Keratinocyte (primary cell): ENCODE data around the gene LACC1. TPM values are rescaled to one million over a fixed set of nuclear protein-coding genes. Genes with fewer than 3 reads are reported as not detected.

Experiments used
- DNase-seq: peaks from one replicate; pipeline ENCODE4 v3.0.0-alpha.2; 2011; ENCODE audit warnings: low read depth, missing footprints, low spot score
- FAIRE-seq: peaks from 2 replicates; lab custom pipeline; 2011; peaks lifted over from hg19 to GRCh38; lab: Jason Lieb, UNC
- H2AFZ ChIP-seq: 2 replicates; pipeline ENCODE4 v1.6.0; 2012; ENCODE audit warnings: low read length, control low read depth, inconsistent platforms; ENCODE audit not compliant: control insufficient read depth
- H3K27ac ChIP-seq: 2 replicates; pipeline ENCODE4 v1.5.1; 2011; ENCODE audit warnings: low read length; ENCODE audit not compliant: control insufficient read depth, insufficient read depth
- H3K27me3 ChIP-seq: 3 replicates; pipeline ENCODE4 v1.6.0; 2011; ENCODE audit warnings: low read length; ENCODE audit not compliant: control insufficient read depth, insufficient read depth; ENCODE audit errors: extremely low read depth
- H3K36me3 ChIP-seq, 2 experiments: 2 replicates in 1 of 2; 3 replicates in 1 of 2; pipeline ENCODE4 v1.5.1; 2011; ENCODE audit warnings: low read length in 2 of 2, mild to moderate bottlenecking in 1 of 2; ENCODE audit not compliant: control insufficient read depth in 2 of 2, insufficient read depth in 2 of 2; ENCODE audit errors: extremely low read depth in 1 of 2
- H3K4me1 ChIP-seq: 3 replicates; pipeline ENCODE4 v1.5.1; 2011; ENCODE audit warnings: low read length; ENCODE audit not compliant: control insufficient read depth, insufficient read depth; ENCODE audit errors: extremely low read depth
- H3K4me2 ChIP-seq: 3 replicates; pipeline ENCODE4 v1.6.0; 2011; ENCODE audit warnings: low read depth, low read length; ENCODE audit not compliant: control insufficient read depth, insufficient read depth; ENCODE audit errors: extremely low read depth
- H3K4me3 ChIP-seq, 3 experiments: fragments of 200-600 bp in 1 of 3; sonication (generic) in 1 of 3; 2 replicates in 2 of 3; 3 replicates in 1 of 3; pipeline ENCODE4 v1.5.1; 2011 to 2016; ENCODE audit warnings: low read length in 3 of 3, mild to moderate bottlenecking in 3 of 3, control low read depth in 2 of 3, inconsistent platforms in 1 of 3, low read depth in 1 of 3, mixed read lengths in 1 of 3, mixed run types in 1 of 3, moderate library complexity in 1 of 3; ENCODE audit not compliant: control insufficient read depth in 2 of 3, insufficient read depth in 2 of 3; ENCODE audit errors: extremely low read depth in 1 of 3
- H3K79me2 ChIP-seq: 2 replicates; pipeline ENCODE4 v1.6.0; 2012; ENCODE audit warnings: low read length; ENCODE audit not compliant: control insufficient read depth, insufficient read depth
- H3K9ac ChIP-seq: 3 replicates; pipeline ENCODE4 v1.6.0; 2011; ENCODE audit warnings: low read length; ENCODE audit not compliant: control insufficient read depth, insufficient read depth; ENCODE audit errors: extremely low read depth
- H3K9me1 ChIP-seq: 3 replicates; pipeline ENCODE4 v1.6.0; 2011; ENCODE audit warnings: low read length; ENCODE audit not compliant: control insufficient read depth, insufficient read depth; ENCODE audit errors: extremely low read depth
- H3K9me3 ChIP-seq: 2 replicates; pipeline ENCODE4 v1.5.1; 2012; ENCODE audit warnings: low read depth, low read length; ENCODE audit not compliant: control insufficient read depth
- H4K20me1 ChIP-seq: 3 replicates; pipeline ENCODE4 v1.6.0; 2011; ENCODE audit warnings: low read length; ENCODE audit not compliant: control insufficient read depth, insufficient read depth; ENCODE audit errors: extremely low read depth
- EZH2 ChIP-seq: IDR thresholded peaks from one replicate; pipeline ENCODE4 v1.6.1; 2012; ENCODE audit warnings: inconsistent platforms, mild to moderate bottlenecking, low read length, moderate library complexity
- dilution Hi-C: fragments of 300-500 bp; cut with MboI; formaldehyde crosslinking; loops from one replicate; pipeline ENCODE4 v1.7.0; 2020; ENCODE audit warnings: low sequenced_read_pairs; ENCODE audit not compliant: extremely low pct_ligation_motif_present
- polyA plus RNA-seq, 5 experiments: library from polyadenylated mRNA; depleted of rRNA in 3 of 5; stranded (reverse) in 3 of 5; stranded (forward) in 1 of 5; unstranded in 1 of 5; fragments of >200 nt; gene quantifications; 1 replicate in 1 of 5; 2 replicates in 3 of 5; 3 replicates in 1 of 5; pipeline versions ENCODE4 v1.2.1 to v1.2.3, GENCODE V29; 2011 to 2012; ENCODE audit warnings: missing spikeins in 2 of 5, low read depth in 1 of 5, low replicate concordance in 1 of 5
- TF ChIP-seq, protein P1 (sequence below), 3 experiments: IDR thresholded peaks in 1 of 3; conservative IDR thresholded peaks in 1 of 3; optimal IDR thresholded peaks in 1 of 3; 2 replicates in 2 of 3; 3 replicates in 1 of 3; pipeline versions ENCODE3 to v1.5.1; 2011; ENCODE audit warnings: low read length in 3 of 3, mild to moderate bottlenecking in 3 of 3, moderate library complexity in 2 of 3, control low read depth in 1 of 3, inconsistent platforms in 1 of 3; ENCODE audit not compliant: insufficient read depth in 2 of 3; ENCODE audit errors: extremely low read depth in 1 of 3

The LACC1 gene
- polyA plus RNA-seq, 1 donor (not counting 4 experiments of a cell fraction or from before 2014, with no cell fraction given), result 6.5 TPM

- TF ChIP-seq, protein P1, sequence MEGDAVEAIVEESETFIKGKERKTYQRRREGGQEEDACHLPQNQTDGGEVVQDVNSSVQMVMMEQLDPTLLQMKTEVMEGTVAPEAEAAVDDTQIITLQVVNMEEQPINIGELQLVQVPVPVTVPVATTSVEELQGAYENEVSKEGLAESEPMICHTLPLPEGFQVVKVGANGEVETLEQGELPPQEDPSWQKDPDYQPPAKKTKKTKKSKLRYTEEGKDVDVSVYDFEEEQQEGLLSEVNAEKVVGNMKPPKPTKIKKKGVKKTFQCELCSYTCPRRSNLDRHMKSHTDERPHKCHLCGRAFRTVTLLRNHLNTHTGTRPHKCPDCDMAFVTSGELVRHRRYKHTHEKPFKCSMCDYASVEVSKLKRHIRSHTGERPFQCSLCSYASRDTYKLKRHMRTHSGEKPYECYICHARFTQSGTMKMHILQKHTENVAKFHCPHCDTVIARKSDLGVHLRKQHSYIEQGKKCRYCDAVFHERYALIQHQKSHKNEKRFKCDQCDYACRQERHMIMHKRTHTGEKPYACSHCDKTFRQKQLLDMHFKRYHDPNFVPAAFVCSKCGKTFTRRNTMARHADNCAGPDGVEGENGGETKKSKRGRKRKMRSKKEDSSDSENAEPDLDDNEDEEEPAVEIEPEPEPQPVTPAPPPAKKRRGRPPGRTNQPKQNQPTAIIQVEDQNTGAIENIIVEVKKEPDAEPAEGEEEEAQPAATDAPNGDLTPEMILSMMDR (optimal IDR thresholded peaks at IDR 0.05 in 1 of 3, IDR thresholded peaks at IDR 0.05 in 1 of 3, conservative IDR thresholded peaks at IDR 0.05 in 1 of 3; ENCODE audit: extremely low read depth in 1 of 3, insufficient read depth in 2 of 3, low read length in 3 of 3), result no peak
- no peak for TF ChIP-seq EZH2
- Histone ChIP-seq H3K4me3 (no peak overlapping the region), H2AFZ (no peak overlapping the region), H3K27me3 (no peaks in the 10 kb centered on the region), H3K36me3 (no peaks in the 10 kb centered on the region), H3K9me3 (no peaks in the 10 kb centered on the region), H3K9me1 (no peaks in the 10 kb centered on the region), H4K20me1 (no peaks in the 10 kb centered on the region), H3K4me2 (no peak overlapping the region), H3K4me1 (peaks cover 4% of the 10 kb centered on the region), H3K27ac (no peak overlapping the region), H3K9ac (no peak overlapping the region), H3K79me2 (no peaks in the 10 kb centered on the region)
- FAIRE-seq (no peak), DNase-seq (no peak)
- dilution Hi-C loops, result no loop called here
Observed at GRCh38 chr13:43911871-43912270, 32.2 kb downstream of the LACC1 start.

- Histone ChIP-seq H3K9ac (no peak overlapping the region), H3K27ac (no peak overlapping the region), H3K9me3 (no peaks in the 10 kb centered on the region), H3K9me1 (no peaks in the 10 kb centered on the region), H3K27me3 (no peaks in the 10 kb centered on the region), H3K36me3 (no peaks in the 10 kb centered on the region), H2AFZ (no peak overlapping the region), H3K4me3 (no peak overlapping the region), H3K4me2 (no peak overlapping the region), H3K4me1 (peaks cover 4% of the 10 kb centered on the region), H4K20me1 (no peaks in the 10 kb centered on the region), H3K79me2 (no peaks in the 10 kb centered on the region)
- no peak for FAIRE-seq
- no peak for DNase-seq
- dilution Hi-C loops, result no loop called here
- TF ChIP-seq, protein P1 (optimal IDR thresholded peaks at IDR 0.05 in 1 of 3, IDR thresholded peaks at IDR 0.05 in 1 of 3, conservative IDR thresholded peaks at IDR 0.05 in 1 of 3; ENCODE audit: extremely low read depth in 1 of 3, insufficient read depth in 2 of 3, low read length in 3 of 3), result no peak
- no peak for TF ChIP-seq EZH2
Observed at GRCh38 chr13:43915451-43915850, 35.7 kb downstream of the LACC1 start.
